GM12891 (cell line): Measurements from ENCODE around the gene PRKCE.

Experiments used
- POLR2A ChIP-seq: IDR thresholded peaks from 2 replicates; pipeline ENCODE4 v1.6.1; 2011; ENCODE audit warnings: low read depth, low read length, control low read depth
- POLR2AphosphoS5 ChIP-seq: IDR thresholded peaks from 2 replicates; pipeline ENCODE4 v1.6.1; 2011; ENCODE audit warnings: low read depth, low read length, control low read depth
- POU2F2 ChIP-seq: IDR thresholded peaks from 2 replicates; pipeline ENCODE4 v1.6.1; 2011; ENCODE audit warnings: low read depth, mild to moderate bottlenecking, control low read depth, low read length, moderate library complexity
- SPI1 ChIP-seq: IDR thresholded peaks from 2 replicates; pipeline ENCODE4 v1.6.1; 2011; ENCODE audit warnings: low read depth, low read length, control low read depth
- TAF1 ChIP-seq: IDR thresholded peaks from 2 replicates; pipeline ENCODE4 v1.6.1; 2011; ENCODE audit warnings: low read depth, low read length, control low read depth

- TF ChIP-seq SPI1 = no peak
- no peak for TF ChIP-seq POLR2A
- no peak for TF ChIP-seq POLR2AphosphoS5
- no peak for TF ChIP-seq TAF1
- no peak for TF ChIP-seq POU2F2
Measured at GRCh38 chr2:46010925-46011490, 359.5 kb downstream of the PRKCE start.
